K562 (cell line): Measurements from ENCODE around the gene TFAP2E. TPM values are rescaled to one million over a fixed set of nuclear protein-coding genes. Genes with fewer than 3 reads are reported as not detected.

Source experiments
- ATAC-seq: fragments of 200-7000 bp; cut with Tn5 transposase; 3 replicates; pipeline ENCODE4 v1.9.1; 2020; ENCODE audit warnings: moderate library complexity
- BruUV-seq: library from RNA; stranded (reverse); fragments of 400-500 nt; replicated peaks from 2 replicates; lab custom pipeline; 2021; lab: Mats Ljungman, UMichigan
- CTCF ChIA-PET: fragments of 300-600 bp; formaldehyde crosslinking; extraction: SDS; loops from one replicate; lab custom pipeline; 2021; ENCODE audit warnings: low intra/inter-chr PET ratio; lab: Yijun Ruan, JAX
- POLR2A ChIA-PET: fragments of 300-600, 350-650 bp; sonication (Branson Sonifier 250); formaldehyde crosslinking; extraction: SDS; loops from one replicate; lab custom pipeline; 2021; ENCODE audit warnings: antibody characterized with exemption, inconsistent platforms; lab: Yijun Ruan, JAX
- DNase-seq, 4 experiments: peaks; one replicate each; pipeline versions ENCODE4 v3.0.0 to v3.0.0-alpha.2; 2011 to 2018; ENCODE audit warnings: low spot score in 3 of 4, mixed read lengths in 3 of 4; ENCODE audit errors: extremely low read depth in 1 of 4
- FAIRE-seq: peaks from 2 replicates; lab custom pipeline; 2011; peaks lifted over from hg19 to GRCh38; lab: Jason Lieb, UNC
- H2AFZ ChIP-seq: 2 replicates; pipeline ENCODE4 v1.6.0; 2011; ENCODE audit warnings: low read depth, low read length, control low read depth, inconsistent platforms
- H3K27ac ChIP-seq: fragments of 200-600 bp; 3 replicates; pipeline ENCODE4 v1.8.0; 2011; ENCODE audit warnings: low read depth, mild to moderate bottlenecking, control low read depth, inconsistent platforms, low read length, moderate library complexity, mixed read lengths; ENCODE audit errors: extremely low read depth
- H3K27me3 ChIP-seq, 2 experiments: fragments of 300-600 bp in 1 of 2; 2 replicates in 1 of 2; 3 replicates in 1 of 2; pipeline versions ENCODE4 v1.6.0 to v1.8.0; 2011; ENCODE audit warnings: inconsistent platforms in 2 of 2, low read length in 2 of 2, mild to moderate bottlenecking in 1 of 2, mixed read lengths in 1 of 2, moderate library complexity in 1 of 2; ENCODE audit not compliant: control insufficient read depth in 2 of 2, insufficient read depth in 2 of 2
- H3K36me3 ChIP-seq: fragments of 300-600 bp; 3 replicates; pipeline ENCODE4 v1.8.0; 2011; ENCODE audit warnings: mild to moderate bottlenecking, low read length, inconsistent platforms; ENCODE audit not compliant: control insufficient read depth, insufficient read depth
- H3K4me1 ChIP-seq, 2 experiments: fragments of 200-600 bp in 1 of 2; replicated peaks in 1 of 2; 2 replicates in 1 of 2; 3 replicates in 1 of 2; pipeline versions ENCODE4 v1.5.1 to v1.8.0; 2011; ENCODE audit warnings: inconsistent platforms in 2 of 2, low read length in 2 of 2, mild to moderate bottlenecking in 1 of 2, mixed read lengths in 1 of 2, moderate library complexity in 1 of 2; ENCODE audit not compliant: control insufficient read depth in 2 of 2, insufficient read depth in 2 of 2
- H3K4me2 ChIP-seq: 2 replicates; pipeline ENCODE4 v1.6.1; 2011; ENCODE audit warnings: low read length, control low read depth, inconsistent platforms, mixed read lengths; ENCODE audit not compliant: insufficient read depth
- H3K4me3 ChIP-seq: fragments of 200-600 bp; sonication (generic), shearing (Covaris generic); 2 replicates; pipeline ENCODE4 v1.5.1; 2016; ENCODE audit warnings: control low read depth, inconsistent platforms
- H3K79me2 ChIP-seq: fragments of 200-600 bp; 3 replicates; pipeline ENCODE4 v1.8.0; 2011; ENCODE audit warnings: low read length, inconsistent platforms; ENCODE audit not compliant: control insufficient read depth, insufficient read depth
- H3K9ac ChIP-seq, 2 experiments: 2 replicates each; pipeline versions ENCODE4 v1.6.0 to v1.6.1; 2011; ENCODE audit warnings: low read depth in 2 of 2, low read length in 2 of 2, control low read depth in 1 of 2, inconsistent platforms in 1 of 2, mild to moderate bottlenecking in 1 of 2, mixed read lengths in 1 of 2; ENCODE audit not compliant: insufficient read depth in 1 of 2
- H3K9me1 ChIP-seq: one replicate; pipeline ENCODE4 v1.6.0; 2011; ENCODE audit warnings: inconsistent platforms, mild to moderate bottlenecking, low read length, moderate library complexity; ENCODE audit not compliant: control insufficient read depth, insufficient read depth
- H3K9me3 ChIP-seq: replicated peaks from 2 replicates; pipeline ENCODE4 v1.5.1; 2011; ENCODE audit warnings: low read depth, low read length, inconsistent platforms; ENCODE audit not compliant: control insufficient read depth, insufficient read depth
- H4K20me1 ChIP-seq: replicated peaks from 2 replicates; pipeline ENCODE4 v1.6.1; 2011; ENCODE audit warnings: low read length, inconsistent platforms, mixed read lengths; ENCODE audit not compliant: control insufficient read depth, insufficient read depth
- CBX5 ChIP-seq: IDR thresholded peaks from 2 replicates; pipeline ENCODE4 v1.6.1; 2014; ENCODE audit warnings: low read depth, borderline replicate concordance
- MXI1 ChIP-seq: IDR thresholded peaks from 2 replicates; pipeline ENCODE4 v1.6.1; 2011; ENCODE audit warnings: low read depth, mild to moderate bottlenecking, improper control_type of control experiment, low read length
- NFIC ChIP-seq: fragments of 450-650 bp; IDR thresholded peaks from 2 replicates; pipeline ENCODE4 v1.6.1; 2017; ENCODE audit warnings: mild to moderate bottlenecking, inconsistent platforms
- RHOXF2B ChIP-seq: fragments of 250-450 bp; sonication (Bioruptor Pico); conservative IDR thresholded peaks from 2 replicates; pipeline ENCODE4 v1.5.1; 2021
- TCF3 ChIP-seq: sonication (generic); formaldehyde crosslinking; IDR thresholded peaks from 2 replicates; pipeline ENCODE4 v1.4.0; 2020; ENCODE audit warnings: mild to moderate bottlenecking, missing genetic modification reagents
- TCF7 ChIP-seq: sonication (generic); IDR thresholded peaks from 2 replicates; pipeline ENCODE4 v1.6.1; 2016; ENCODE audit warnings: antibody characterized with exemption, borderline replicate concordance
- ZNF239 ChIP-seq: fragments of 250-450 bp; sonication (Bioruptor Pico); IDR thresholded peaks from 2 replicates; pipeline ENCODE4 v1.4.0; 2020; ENCODE audit warnings: mild to moderate bottlenecking
- ZNF584 ChIP-seq: fragments of 200-800 bp; sonication (Bioruptor generic); IDR thresholded peaks from 2 replicates; pipeline ENCODE4 v1.6.1; 2016; ENCODE audit warnings: low read depth, mild to moderate bottlenecking, missing genetic modification characterization, missing compliant biosample characterization
- in situ Hi-C: fragments of 300-500 bp; cut with MboI; formaldehyde crosslinking; loops from 4 replicates; pipeline ENCODE4 v1.15.0; 2018; ENCODE audit warnings: inconsistent platforms, mixed read lengths
- intact Hi-C: fragments of 100-400 bp; cut with micrococcal nuclease; formaldehyde crosslinking; loops from 2 replicates; pipeline ENCODE4 v1.14.2; 2022
- polyA plus RNA-seq, 8 experiments: library from polyadenylated mRNA; depleted of rRNA in 4 of 8; stranded (reverse) in 5 of 8; unstranded in 3 of 8; fragments of >200 nt; fragmentation: Nextera tagmentation in 2 of 8; fragmentation: Illumina TruSeq in 1 of 8; extraction: Ambion mirVana in 2 of 8; extraction: Trizol in 1 of 8; gene quantifications; 2 replicates each; pipeline versions ENCODE4 v1.2.1 to v1.2.3, GENCODE V29; 2011 to 2014; ENCODE audit warnings: inconsistent platforms in 1 of 8, missing spikeins in 1 of 8
- total RNA-seq, 7 experiments: library from RNA; depleted of rRNA in 6 of 7; stranded (reverse); fragments of >200 nt in 6 of 7; fragmentation: Illumina TruSeq in 2 of 7; extraction: Trizol in 2 of 7; gene quantifications; 2 replicates each; pipeline versions ENCODE4 v1.2.1 to v1.2.3, GENCODE V29; 2011 to 2021; ENCODE audit warnings: low replicate concordance in 1 of 7
- TF ChIP-seq, protein P1 (sequence below): fragments of 450-650 bp; IDR thresholded peaks from 2 replicates; pipeline ENCODE4 v1.6.1; 2014; ENCODE audit warnings: low read depth, mild to moderate bottlenecking, moderate library complexity, borderline replicate concordance
- TF ChIP-seq, protein P2 (sequence below), 2 experiments: IDR thresholded peaks; 2 replicates each; pipeline ENCODE4 v1.6.1; 2012; ENCODE audit warnings: improper control_type of control experiment in 2 of 2, low read depth in 2 of 2, low read length in 2 of 2, borderline replicate concordance in 1 of 2
- TF ChIP-seq, protein P3 (sequence below), 2 experiments: fragments of 450-650 bp; conservative IDR thresholded peaks; 2 replicates each; pipeline ENCODE4 v1.6.1; 2017; ENCODE audit warnings: mild to moderate bottlenecking in 2 of 2, moderate library complexity in 2 of 2
- TF ChIP-seq, protein P4 (sequence below): fragments of 250-450 bp; sonication (Bioruptor Pico); IDR thresholded peaks from 2 replicates; pipeline ENCODE4 v1.8.0; 2021; ENCODE audit warnings: moderate library complexity, mild to moderate bottlenecking, inconsistent platforms

The TFAP2E gene
- total and polyA plus RNA-seq, 9 of the 15 experiments (the other 6 are each of a cell fraction or from before 2014, with no cell fraction given) = 0.03 to 0.11 (median 0.07) TPM; not detected in 4

DNA sequence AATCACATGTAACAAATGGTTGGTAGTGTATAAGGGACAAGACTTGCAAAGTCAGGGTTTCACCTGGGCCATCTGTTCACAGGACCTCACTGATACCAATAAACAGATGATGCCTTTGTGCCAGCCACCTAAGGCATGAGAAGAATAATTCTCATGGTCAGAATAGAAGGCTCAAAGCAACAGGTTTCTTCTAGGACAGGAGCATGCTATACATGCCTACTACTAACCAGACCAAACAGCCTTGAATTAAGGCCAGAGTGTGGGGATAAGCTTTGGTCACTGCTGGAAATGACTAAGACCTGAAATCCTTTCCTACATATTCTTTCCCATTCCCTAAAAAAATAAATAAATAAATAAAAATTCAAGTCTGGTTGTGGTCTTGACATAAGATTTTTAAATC, 50.7 kb downstream of the TFAP2E start:
- Histone ChIP-seq H3K36me3 (peaks cover 80% of the 10 kb centered on the region), H2AFZ (no peak overlapping the region), H3K27me3 (no peaks in the 10 kb centered on the region), H4K20me1 (peaks cover 5% of the 10 kb centered on the region; the same call in 1 of the 2 replicates), H3K9me1 (no peaks in the 10 kb centered on the region), H3K4me3 (no peak overlapping the region), H3K4me1 (peaks cover 0 to 5% of the 10 kb centered on the region in 2 experiments; a peak in 3 of 5 replicates), H3K9ac (no peak overlapping the region), H3K79me2 (peaks cover 84% of the 10 kb centered on the region), H3K27ac (no peak overlapping the region), H3K4me2 (no peak overlapping the region), H3K9me3 (no peaks in the 10 kb centered on the region)
- ChIA-PET CTCF (interaction anchor here (0.5 kb wide), 1 partner anchor 1819 kb away, joined by 3 read pairs; no protein-coding TSS in a partner anchor), POLR2A (interaction anchor here (0.8 kb wide), 1 partner anchor 14 kb away, joined by 3 read pairs; no protein-coding TSS in a partner anchor)
- DNase-seq = no peak
- no peak for FAIRE-seq
- TF ChIP-seq, protein P1, sequence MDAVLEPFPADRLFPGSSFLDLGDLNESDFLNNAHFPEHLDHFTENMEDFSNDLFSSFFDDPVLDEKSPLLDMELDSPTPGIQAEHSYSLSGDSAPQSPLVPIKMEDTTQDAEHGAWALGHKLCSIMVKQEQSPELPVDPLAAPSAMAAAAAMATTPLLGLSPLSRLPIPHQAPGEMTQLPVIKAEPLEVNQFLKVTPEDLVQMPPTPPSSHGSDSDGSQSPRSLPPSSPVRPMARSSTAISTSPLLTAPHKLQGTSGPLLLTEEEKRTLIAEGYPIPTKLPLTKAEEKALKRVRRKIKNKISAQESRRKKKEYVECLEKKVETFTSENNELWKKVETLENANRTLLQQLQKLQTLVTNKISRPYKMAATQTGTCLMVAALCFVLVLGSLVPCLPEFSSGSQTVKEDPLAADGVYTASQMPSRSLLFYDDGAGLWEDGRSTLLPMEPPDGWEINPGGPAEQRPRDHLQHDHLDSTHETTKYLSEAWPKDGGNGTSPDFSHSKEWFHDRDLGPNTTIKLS = no peak
- TF ChIP-seq RHOXF2B (CRISPR knock-in tag) (no peak), CBX5 (no peak), ZNF239 (CRISPR knock-in tag) (no peak), MXI1 (no peak), TCF7 (no peak), TCF3 (CRISPR knock-in tag) (no peak), NFIC (no peak), ZNF584 (CRISPR knock-in tag) (no peak)
- TF ChIP-seq, protein P2, sequence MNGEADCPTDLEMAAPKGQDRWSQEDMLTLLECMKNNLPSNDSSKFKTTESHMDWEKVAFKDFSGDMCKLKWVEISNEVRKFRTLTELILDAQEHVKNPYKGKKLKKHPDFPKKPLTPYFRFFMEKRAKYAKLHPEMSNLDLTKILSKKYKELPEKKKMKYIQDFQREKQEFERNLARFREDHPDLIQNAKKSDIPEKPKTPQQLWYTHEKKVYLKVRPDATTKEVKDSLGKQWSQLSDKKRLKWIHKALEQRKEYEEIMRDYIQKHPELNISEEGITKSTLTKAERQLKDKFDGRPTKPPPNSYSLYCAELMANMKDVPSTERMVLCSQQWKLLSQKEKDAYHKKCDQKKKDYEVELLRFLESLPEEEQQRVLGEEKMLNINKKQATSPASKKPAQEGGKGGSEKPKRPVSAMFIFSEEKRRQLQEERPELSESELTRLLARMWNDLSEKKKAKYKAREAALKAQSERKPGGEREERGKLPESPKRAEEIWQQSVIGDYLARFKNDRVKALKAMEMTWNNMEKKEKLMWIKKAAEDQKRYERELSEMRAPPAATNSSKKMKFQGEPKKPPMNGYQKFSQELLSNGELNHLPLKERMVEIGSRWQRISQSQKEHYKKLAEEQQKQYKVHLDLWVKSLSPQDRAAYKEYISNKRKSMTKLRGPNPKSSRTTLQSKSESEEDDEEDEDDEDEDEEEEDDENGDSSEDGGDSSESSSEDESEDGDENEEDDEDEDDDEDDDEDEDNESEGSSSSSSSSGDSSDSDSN (IDR thresholded peaks at IDR 0.05; ENCODE audit: borderline replicate concordance in 1 of 2, low read depth in 2 of 2, low read length in 2 of 2) = no peak
- TF ChIP-seq, protein P3, sequence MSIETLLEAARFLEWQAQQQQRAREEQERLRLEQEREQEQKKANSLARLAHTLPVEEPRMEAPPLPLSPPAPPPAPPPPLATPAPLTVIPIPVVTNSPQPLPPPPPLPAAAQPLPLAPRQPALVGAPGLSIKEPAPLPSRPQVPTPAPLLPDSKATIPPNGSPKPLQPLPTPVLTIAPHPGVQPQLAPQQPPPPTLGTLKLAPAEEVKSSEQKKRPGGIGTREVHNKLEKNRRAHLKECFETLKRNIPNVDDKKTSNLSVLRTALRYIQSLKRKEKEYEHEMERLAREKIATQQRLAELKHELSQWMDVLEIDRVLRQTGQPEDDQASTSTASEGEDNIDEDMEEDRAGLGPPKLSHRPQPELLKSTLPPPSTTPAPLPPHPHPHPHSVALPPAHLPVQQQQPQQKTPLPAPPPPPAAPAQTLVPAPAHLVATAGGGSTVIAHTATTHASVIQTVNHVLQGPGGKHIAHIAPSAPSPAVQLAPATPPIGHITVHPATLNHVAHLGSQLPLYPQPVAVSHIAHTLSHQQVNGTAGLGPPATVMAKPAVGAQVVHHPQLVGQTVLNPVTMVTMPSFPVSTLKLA (conservative IDR thresholded peaks at IDR 0.05) = no peak
- TF ChIP-seq, protein P4, sequence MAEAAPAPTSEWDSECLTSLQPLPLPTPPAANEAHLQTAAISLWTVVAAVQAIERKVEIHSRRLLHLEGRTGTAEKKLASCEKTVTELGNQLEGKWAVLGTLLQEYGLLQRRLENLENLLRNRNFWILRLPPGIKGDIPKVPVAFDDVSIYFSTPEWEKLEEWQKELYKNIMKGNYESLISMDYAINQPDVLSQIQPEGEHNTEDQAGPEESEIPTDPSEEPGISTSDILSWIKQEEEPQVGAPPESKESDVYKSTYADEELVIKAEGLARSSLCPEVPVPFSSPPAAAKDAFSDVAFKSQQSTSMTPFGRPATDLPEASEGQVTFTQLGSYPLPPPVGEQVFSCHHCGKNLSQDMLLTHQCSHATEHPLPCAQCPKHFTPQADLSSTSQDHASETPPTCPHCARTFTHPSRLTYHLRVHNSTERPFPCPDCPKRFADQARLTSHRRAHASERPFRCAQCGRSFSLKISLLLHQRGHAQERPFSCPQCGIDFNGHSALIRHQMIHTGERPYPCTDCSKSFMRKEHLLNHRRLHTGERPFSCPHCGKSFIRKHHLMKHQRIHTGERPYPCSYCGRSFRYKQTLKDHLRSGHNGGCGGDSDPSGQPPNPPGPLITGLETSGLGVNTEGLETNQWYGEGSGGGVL (CRISPR knock-in tag) = no peak
- intact Hi-C loops = no loop called here
- no peak for ATAC-seq
- no TSS peak for BruUV-seq
- in situ Hi-C loops = no loop called here
